HL-60/S4 treated with phorbol 12-myristate 13-acetate at 8.2 ng/mL for 4 days and 3 days (cell line): ENCODE results near the gene HSF5.

Experiments
- in situ Hi-C: fragments of 300-500 bp; cut with MboI; formaldehyde crosslinking; loops from 2 replicates; pipeline ENCODE4 v1.15.0; 2022; ENCODE audit warnings: low sequenced_read_pairs

The HSF5 gene

DNA sequence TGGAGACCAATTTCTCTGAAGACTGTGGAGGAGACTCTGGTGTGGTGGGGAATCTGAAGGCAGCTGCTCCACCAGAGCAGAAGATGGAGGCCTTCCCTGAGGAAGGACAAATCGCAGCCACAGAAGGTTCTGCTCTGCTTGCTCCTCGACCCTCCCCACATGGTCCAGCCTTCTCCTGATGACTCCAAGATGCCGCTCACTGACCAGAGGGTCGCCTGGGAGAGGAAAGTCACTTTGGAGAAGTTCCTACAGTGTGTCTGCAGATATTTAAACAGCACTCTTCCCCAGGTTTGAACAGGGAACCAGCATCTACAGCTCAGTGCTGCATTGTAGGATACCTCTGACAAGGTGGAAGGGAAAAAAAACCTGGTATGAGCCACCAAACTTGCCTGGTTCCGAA is 115.2 kb downstream of the HSF5 start:
- in situ Hi-C loops = no loop called here

- in situ Hi-C loops = no loop called here
Observed at GRCh38 chr17:58371300-58371950, 116.8 kb downstream of the HSF5 start.

- in situ Hi-C loops = no loop called here
Observed at GRCh38 chr17:58370716-58371115, 117.5 kb downstream of the HSF5 start.

DNA sequence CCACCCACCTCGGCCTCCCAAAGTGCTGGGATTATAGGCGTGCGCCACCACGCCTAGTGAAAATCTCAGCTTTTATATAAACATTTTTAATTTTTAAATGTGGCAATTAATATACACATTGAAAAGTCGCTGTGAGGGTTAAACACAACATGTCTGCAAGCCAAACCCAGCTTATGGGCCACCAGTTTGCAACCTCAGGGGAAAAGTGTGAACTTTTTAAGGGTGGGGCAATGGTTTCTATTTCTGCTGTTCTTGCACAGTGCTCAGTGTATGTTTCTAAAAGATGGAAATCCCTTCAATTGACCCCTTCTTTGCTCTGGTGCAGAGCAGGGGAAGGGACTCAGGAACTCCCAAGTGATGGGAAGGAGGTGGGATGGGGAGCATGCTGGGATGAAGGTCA is 117.9 kb downstream of the HSF5 start:
- in situ Hi-C loops = no loop called here
